AG09309 (cell line): ENCODE measurements around the gene LAIR2.

Experiments used
- DNase-seq: peaks from one replicate; pipeline ENCODE4 v3.0.0-alpha.2; 2010; ENCODE audit warnings: low read depth
- H3K4me3 ChIP-seq: 2 replicates; pipeline ENCODE4 v1.5.1; 2011; ENCODE audit warnings: mild to moderate bottlenecking, low read depth, low read length, moderate library complexity; ENCODE audit not compliant: control insufficient read depth
- CTCF ChIP-seq: IDR thresholded peaks from 2 replicates; pipeline ENCODE4 v1.5.1; 2011; ENCODE audit warnings: mild to moderate bottlenecking, low read depth, low read length, inconsistent platforms; ENCODE audit not compliant: insufficient read depth, control insufficient read depth; ENCODE audit errors: missing control alignments

Gene LAIR2

GRCh38 chr19:54536956-54537355 lies 34.3 kb downstream of the LAIR2 start:
- TF ChIP-seq CTCF: no peak
- no peak overlapping the region for H3K4me3 ChIP-seq
- no peak for DNase-seq

GRCh38 chr19:54541712-54542111 lies 39.1 kb downstream of the LAIR2 start:
- no peak overlapping the region for H3K4me3 ChIP-seq
- TF ChIP-seq CTCF: no peak
- no peak for DNase-seq

- no peak overlapping the region for H3K4me3 ChIP-seq
- DNase-seq: no peak
- no peak for TF ChIP-seq CTCF
Measured at GRCh38 chr19:54548806-54549205, 46.2 kb downstream of the LAIR2 start.

- no peak overlapping the region for H3K4me3 ChIP-seq
- no peak for DNase-seq
- TF ChIP-seq CTCF: no peak
Measured at GRCh38 chr19:54549224-54549623, 46.6 kb downstream of the LAIR2 start.

GRCh38 chr19:54551293-54551692 lies 48.7 kb downstream of the LAIR2 start:
- no peak for TF ChIP-seq CTCF
- H3K4me3 ChIP-seq: no peak overlapping the region
- DNase-seq: no peak

GRCh38 chr19:54551950-54552912 lies 49.6 kb downstream of the LAIR2 start:
- H3K4me3 ChIP-seq: no peak overlapping the region
- DNase-seq: no peak
- TF ChIP-seq CTCF: no peak

GRCh38 chr19:54552913-54553310 lies 50.3 kb downstream of the LAIR2 start:
- no peak overlapping the region for H3K4me3 ChIP-seq
- TF ChIP-seq CTCF: no peak
- no peak for DNase-seq
